Measurements from ENCODE around the gene TAS2R50.

DNA sequence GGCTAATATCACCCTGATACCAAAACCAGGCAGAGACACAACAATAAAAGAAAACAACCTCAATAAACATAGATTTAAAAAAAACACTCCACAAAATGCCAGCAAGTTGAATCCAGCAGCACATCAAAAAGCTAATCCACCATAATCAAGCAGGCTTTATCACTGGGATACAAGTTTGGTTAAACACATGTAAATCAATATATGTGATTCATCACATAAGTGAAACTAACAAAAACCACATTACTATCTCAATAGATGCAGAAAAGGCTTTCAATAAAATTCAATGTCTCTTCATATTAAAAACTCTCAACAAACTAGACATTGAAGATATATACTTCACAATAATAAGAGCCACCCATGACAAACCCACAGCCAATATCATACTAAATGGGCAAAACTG is 30.6 kb downstream of the TAS2R50 start:
- TF ChIP-seq, protein P1, sequence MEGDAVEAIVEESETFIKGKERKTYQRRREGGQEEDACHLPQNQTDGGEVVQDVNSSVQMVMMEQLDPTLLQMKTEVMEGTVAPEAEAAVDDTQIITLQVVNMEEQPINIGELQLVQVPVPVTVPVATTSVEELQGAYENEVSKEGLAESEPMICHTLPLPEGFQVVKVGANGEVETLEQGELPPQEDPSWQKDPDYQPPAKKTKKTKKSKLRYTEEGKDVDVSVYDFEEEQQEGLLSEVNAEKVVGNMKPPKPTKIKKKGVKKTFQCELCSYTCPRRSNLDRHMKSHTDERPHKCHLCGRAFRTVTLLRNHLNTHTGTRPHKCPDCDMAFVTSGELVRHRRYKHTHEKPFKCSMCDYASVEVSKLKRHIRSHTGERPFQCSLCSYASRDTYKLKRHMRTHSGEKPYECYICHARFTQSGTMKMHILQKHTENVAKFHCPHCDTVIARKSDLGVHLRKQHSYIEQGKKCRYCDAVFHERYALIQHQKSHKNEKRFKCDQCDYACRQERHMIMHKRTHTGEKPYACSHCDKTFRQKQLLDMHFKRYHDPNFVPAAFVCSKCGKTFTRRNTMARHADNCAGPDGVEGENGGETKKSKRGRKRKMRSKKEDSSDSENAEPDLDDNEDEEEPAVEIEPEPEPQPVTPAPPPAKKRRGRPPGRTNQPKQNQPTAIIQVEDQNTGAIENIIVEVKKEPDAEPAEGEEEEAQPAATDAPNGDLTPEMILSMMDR (IDR thresholded peaks at IDR 0.05) = no peak
- TF ChIP-seq POLR2A (IDR thresholded peaks at IDR 0.05) (no peak), EP300 (IDR thresholded peaks at IDR 0.05) (no peak)
